Measurements from ENCODE around the gene SPATA13. TPM values are rescaled to one million over a fixed set of nuclear protein-coding genes. Genes with fewer than 3 reads are reported as not detected.

Gene SPATA13
- total and polyA plus RNA-seq, 10 of the 15 experiments (the other 5 are each of a cell fraction or from before 2014, with no cell fraction given) = 2.4 to 11.1 (median 10.2) TPM

DNA sequence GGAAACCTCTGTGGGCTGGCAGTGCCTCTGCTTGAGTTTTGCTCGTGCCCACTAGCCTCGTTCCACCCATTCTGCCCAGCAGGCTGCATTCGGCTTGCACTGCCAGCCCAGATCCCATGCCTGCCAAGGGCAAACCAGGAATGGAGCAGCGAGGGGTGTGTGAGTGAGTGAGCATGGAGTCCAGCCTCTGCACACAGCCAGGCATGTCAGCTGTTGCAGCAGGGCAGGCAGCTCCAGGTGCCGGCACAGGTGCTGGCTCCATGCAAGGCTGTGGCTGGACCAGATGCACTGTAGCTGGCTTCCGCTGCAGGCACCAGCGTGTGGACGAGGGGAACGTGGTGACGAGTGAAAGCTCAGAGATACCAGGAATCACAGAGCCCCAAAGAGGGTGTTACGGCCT, 64.5 kb downstream of the SPATA13 start:
- Histone ChIP-seq H3K9me3 (replicated peaks; ENCODE audit: control insufficient read depth, insufficient read depth, low read length) (no peaks in the 10 kb centered on the region), H2AFZ (ENCODE audit: control insufficient read depth, low read depth, low read length) (no peak overlapping the region), H3K4me2 (ENCODE audit: control insufficient read depth, insufficient read depth) (no peak overlapping the region), H3K36me3 (ENCODE audit: control insufficient read depth in 2 of 2, insufficient read depth in 2 of 2, low read length in 1 of 2) (no peaks in the 10 kb centered on the region), H4K20me1 (ENCODE audit: control insufficient read depth, insufficient read depth) (no peaks in the 10 kb centered on the region), H3K9ac (ENCODE audit: control insufficient read depth, insufficient read depth, low read length) (no peak overlapping the region), H3K27ac (ENCODE audit: control insufficient read depth, insufficient read depth) (no peak overlapping the region), H3K4me1 (ENCODE audit: control insufficient read depth, insufficient read depth, low read length) (peaks cover 20% of the 10 kb centered on the region), H3K4me3 (no peak overlapping the region), H3K79me2 (ENCODE audit: control insufficient read depth, insufficient read depth, low read length) (no peaks in the 10 kb centered on the region), H3K27me3 (replicated peaks in 1 of 2; ENCODE audit: control insufficient read depth in 2 of 2, insufficient read depth in 2 of 2, low read length in 1 of 2) (no peaks in the 10 kb centered on the region)
- RAD21 ChIA-PET (ENCODE audit: unreplicated experiment) = interaction anchor here (0.8 to 1.0 kb wide), 2 partner anchors 10 to 45 kb away, joined by 3 read pairs; no protein-coding TSS in a partner anchor
- 66% methylated on average over 10 of the region's 11 CpGs for WGBS (ENCODE audit: insufficient coverage, insufficient replicate concordance, low lambda C conversion rate, missing lambda C conversion rate)
- TF ChIP-seq POLR2A (IDR thresholded peaks at IDR 0.05; ENCODE audit: low read depth, low read length) (no peak), ESRRA (IDR thresholded peaks at IDR 0.05; ENCODE audit: low read length) (no peak), CBX5 (IDR thresholded peaks at IDR 0.05; ENCODE audit: low read depth) (no peak), RELA (IDR thresholded peaks at IDR 0.05; ENCODE audit: borderline replicate concordance, partially characterized antibody) (no peak), DPF2 (IDR thresholded peaks at IDR 0.05) (no peak)
- TF ChIP-seq, protein P1, sequence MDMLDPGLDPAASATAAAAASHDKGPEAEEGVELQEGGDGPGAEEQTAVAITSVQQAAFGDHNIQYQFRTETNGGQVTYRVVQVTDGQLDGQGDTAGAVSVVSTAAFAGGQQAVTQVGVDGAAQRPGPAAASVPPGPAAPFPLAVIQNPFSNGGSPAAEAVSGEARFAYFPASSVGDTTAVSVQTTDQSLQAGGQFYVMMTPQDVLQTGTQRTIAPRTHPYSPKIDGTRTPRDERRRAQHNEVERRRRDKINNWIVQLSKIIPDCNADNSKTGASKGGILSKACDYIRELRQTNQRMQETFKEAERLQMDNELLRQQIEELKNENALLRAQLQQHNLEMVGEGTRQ (IDR thresholded peaks at IDR 0.05; ENCODE audit: borderline replicate concordance, low read depth, low read length) = no peak
- ATAC-seq = no peak
- BruUV-seq (replicated peaks) = no TSS peak
- SMC1A ChIA-PET (ENCODE audit: uncharacterized antibody, unreplicated experiment) = interaction anchor here (0.6 to 2.2 kb wide), 5 partner anchors 10 to 205 kb away, joined by 3 to 7 read pairs (median 3); no protein-coding TSS in a partner anchor
- intact Hi-C loops (cut with micrococcal nuclease; ENCODE audit: unreplicated experiment) = loop anchor here (10.0 kb wide), 1 partner anchor 760 kb away; no protein-coding TSS in a partner anchor
- DNase-seq (ENCODE audit: low read depth, low spot score) = no peak
- CTCF ChIA-PET = interaction anchor here (0.6 to 15.2 kb wide), 5 partner anchors 167 to 334 kb away, joined by 3 to 155 read pairs (median 3); no protein-coding TSS in a partner anchor
- in situ Hi-C loops (cut with MboI) = no loop called here
- POLR2A ChIA-PET = no interaction called here
- FAIRE-seq = no peak

DNA sequence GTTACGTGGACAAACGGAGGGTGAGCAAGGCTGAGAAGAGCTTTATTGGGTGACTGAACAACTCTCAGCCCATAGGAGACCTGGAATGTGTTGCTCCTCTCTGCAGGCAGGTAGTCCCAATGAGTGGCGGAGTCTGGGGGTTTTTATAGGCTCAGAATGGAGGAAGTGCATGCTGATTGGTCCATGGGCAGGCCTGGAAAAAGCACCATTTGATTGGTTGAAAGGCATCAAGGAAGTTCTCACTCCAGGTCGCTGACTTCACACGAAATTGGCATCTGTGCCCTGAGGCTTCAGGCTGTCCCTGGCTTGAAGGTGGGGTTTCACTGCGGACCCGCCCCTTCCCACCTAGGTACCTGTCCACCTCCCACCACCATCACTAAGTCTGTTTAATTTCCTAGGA, 65.4 kb downstream of the SPATA13 start:
- ChIA-PET POLR2A (no interaction called here), RAD21 (ENCODE audit: unreplicated experiment) (no interaction called here), SMC1A (ENCODE audit: uncharacterized antibody, unreplicated experiment) (interaction anchor here (0.6 to 1.4 kb wide), 3 partner anchors 9 to 185 kb away, joined by 3 to 5 read pairs (median 4); no protein-coding TSS in a partner anchor), CTCF (interaction anchor here (0.7 to 15.2 kb wide), 3 partner anchors 9 to 207 kb away, joined by 3 to 155 read pairs (median 4); no protein-coding TSS in a partner anchor)
- Histone ChIP-seq H3K4me1 (ENCODE audit: control insufficient read depth, insufficient read depth, low read length) (peaks cover 24% of the 10 kb centered on the region), H4K20me1 (ENCODE audit: control insufficient read depth, insufficient read depth) (no peaks in the 10 kb centered on the region), H3K27ac (ENCODE audit: control insufficient read depth, insufficient read depth) (no peak overlapping the region), H3K36me3 (ENCODE audit: control insufficient read depth in 2 of 2, insufficient read depth in 2 of 2, low read length in 1 of 2) (no peaks in the 10 kb centered on the region), H3K79me2 (ENCODE audit: control insufficient read depth, insufficient read depth, low read length) (no peaks in the 10 kb centered on the region), H3K4me2 (ENCODE audit: control insufficient read depth, insufficient read depth) (no peak overlapping the region), H2AFZ (ENCODE audit: control insufficient read depth, low read depth, low read length) (no peak overlapping the region), H3K27me3 (replicated peaks in 1 of 2; ENCODE audit: control insufficient read depth in 2 of 2, insufficient read depth in 2 of 2, low read length in 1 of 2) (no peaks in the 10 kb centered on the region), H3K9me3 (replicated peaks; ENCODE audit: control insufficient read depth, insufficient read depth, low read length) (no peaks in the 10 kb centered on the region), H3K9ac (ENCODE audit: control insufficient read depth, insufficient read depth, low read length) (no peak overlapping the region), H3K4me3 (no peak overlapping the region)
- intact Hi-C loops (cut with micrococcal nuclease; ENCODE audit: unreplicated experiment) (loop anchor here (10.0 kb wide), 1 partner anchor 761 kb away; no protein-coding TSS in a partner anchor), in situ Hi-C loops (cut with MboI) (no loop called here)
- WGBS (ENCODE audit: insufficient coverage, insufficient replicate concordance, low lambda C conversion rate, missing lambda C conversion rate) = 78% methylated on average over 7 of the region's 7 CpGs
- FAIRE-seq (no peak), DNase-seq (ENCODE audit: low read depth, low spot score) (no peak), ATAC-seq (no peak)
- BruUV-seq (replicated peaks) = no TSS peak
- TF ChIP-seq, protein P2, sequence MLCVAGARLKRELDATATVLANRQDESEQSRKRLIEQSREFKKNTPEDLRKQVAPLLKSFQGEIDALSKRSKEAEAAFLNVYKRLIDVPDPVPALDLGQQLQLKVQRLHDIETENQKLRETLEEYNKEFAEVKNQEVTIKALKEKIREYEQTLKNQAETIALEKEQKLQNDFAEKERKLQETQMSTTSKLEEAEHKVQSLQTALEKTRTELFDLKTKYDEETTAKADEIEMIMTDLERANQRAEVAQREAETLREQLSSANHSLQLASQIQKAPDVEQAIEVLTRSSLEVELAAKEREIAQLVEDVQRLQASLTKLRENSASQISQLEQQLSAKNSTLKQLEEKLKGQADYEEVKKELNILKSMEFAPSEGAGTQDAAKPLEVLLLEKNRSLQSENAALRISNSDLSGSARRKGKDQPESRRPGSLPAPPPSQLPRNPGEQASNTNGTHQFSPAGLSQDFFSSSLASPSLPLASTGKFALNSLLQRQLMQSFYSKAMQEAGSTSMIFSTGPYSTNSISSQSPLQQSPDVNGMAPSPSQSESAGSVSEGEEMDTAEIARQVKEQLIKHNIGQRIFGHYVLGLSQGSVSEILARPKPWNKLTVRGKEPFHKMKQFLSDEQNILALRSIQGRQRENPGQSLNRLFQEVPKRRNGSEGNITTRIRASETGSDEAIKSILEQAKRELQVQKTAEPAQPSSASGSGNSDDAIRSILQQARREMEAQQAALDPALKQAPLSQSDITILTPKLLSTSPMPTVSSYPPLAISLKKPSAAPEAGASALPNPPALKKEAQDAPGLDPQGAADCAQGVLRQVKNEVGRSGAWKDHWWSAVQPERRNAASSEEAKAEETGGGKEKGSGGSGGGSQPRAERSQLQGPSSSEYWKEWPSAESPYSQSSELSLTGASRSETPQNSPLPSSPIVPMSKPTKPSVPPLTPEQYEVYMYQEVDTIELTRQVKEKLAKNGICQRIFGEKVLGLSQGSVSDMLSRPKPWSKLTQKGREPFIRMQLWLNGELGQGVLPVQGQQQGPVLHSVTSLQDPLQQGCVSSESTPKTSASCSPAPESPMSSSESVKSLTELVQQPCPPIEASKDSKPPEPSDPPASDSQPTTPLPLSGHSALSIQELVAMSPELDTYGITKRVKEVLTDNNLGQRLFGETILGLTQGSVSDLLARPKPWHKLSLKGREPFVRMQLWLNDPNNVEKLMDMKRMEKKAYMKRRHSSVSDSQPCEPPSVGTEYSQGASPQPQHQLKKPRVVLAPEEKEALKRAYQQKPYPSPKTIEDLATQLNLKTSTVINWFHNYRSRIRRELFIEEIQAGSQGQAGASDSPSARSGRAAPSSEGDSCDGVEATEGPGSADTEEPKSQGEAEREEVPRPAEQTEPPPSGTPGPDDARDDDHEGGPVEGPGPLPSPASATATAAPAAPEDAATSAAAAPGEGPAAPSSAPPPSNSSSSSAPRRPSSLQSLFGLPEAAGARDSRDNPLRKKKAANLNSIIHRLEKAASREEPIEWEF (IDR thresholded peaks at IDR 0.05; ENCODE audit: insufficient replicate concordance, low read depth, low read length) = no peak

Measured in GM12878 (cell line).